ENCODE data around the gene LCP1. TPM values are rescaled to one million over a fixed set of nuclear protein-coding genes. Genes with fewer than 3 reads are reported as not detected.

Gene LCP1
- total RNA-seq, 1 experiment from 2014 or later, result 32.1 TPM

GRCh38 chr13:46106839-46107371 is 75.1 kb downstream of the LCP1 start:
- H3K4me1 ChIP-seq, result peaks cover 8% of the 10 kb centered on the region; the same call in 1 of the 2 replicates
- CTCF ChIA-PET, result no interaction called here
- intact Hi-C loops (cut with micrococcal nuclease; ENCODE audit: unreplicated experiment), result no loop called here
- no peak for DNase-seq
- Mint-ChIP-seq H3K4me1 (ENCODE audit: low read depth, unreplicated experiment) (no peaks in the 10 kb centered on the region), H3K4me3 (ENCODE audit: unreplicated experiment) (no peak overlapping the region), H3K27ac (ENCODE audit: unreplicated experiment) (no peak overlapping the region), H3K9me3 (ENCODE audit: unreplicated experiment) (no peaks in the 10 kb centered on the region), H3K36me3 (ENCODE audit: insufficient read depth, unreplicated experiment) (no peaks in the 10 kb centered on the region), H3K27me3 (ENCODE audit: insufficient read depth, unreplicated experiment) (peaks cover 9% of the 10 kb centered on the region)
- no peak for TF ChIP-seq CTCF (IDR thresholded peaks at IDR 0.05; ENCODE audit: insufficient read depth in 1 of 2, low read depth in 1 of 2, low read length in 1 of 2, severe bottlenecking in 1 of 2, unreplicated experiment in 1 of 2)
- H3K36me3 ChIP-seq (ENCODE audit: control insufficient read depth, insufficient read depth, low read length), result no peaks in the 10 kb centered on the region; the same call in 1 of the 2 replicates
- BruUV-seq (replicated peaks), result no TSS peak
- H3K4me3 ChIP-seq (ENCODE audit: low read depth, low read length), result no peak overlapping the region
- POLR2A ChIA-PET, result no interaction called here
- no peaks in the 10 kb centered on the region for H3K9me3 ChIP-seq
- no peaks in the 10 kb centered on the region for H3K27me3 ChIP-seq (replicated peaks; ENCODE audit: control insufficient read depth, insufficient read depth, low read length)

- H3K36me3 ChIP-seq (ENCODE audit: control insufficient read depth, insufficient read depth, low read length), result no peaks in the 10 kb centered on the region; the same call in 1 of the 2 replicates
- BruUV-seq (replicated peaks), result no TSS peak
- Mint-ChIP-seq H3K4me1 (ENCODE audit: low read depth, unreplicated experiment) (no peaks in the 10 kb centered on the region), H3K27ac (ENCODE audit: unreplicated experiment) (no peak within 1 kb of the TSS), H3K36me3 (ENCODE audit: insufficient read depth, unreplicated experiment) (no peaks in the 10 kb centered on the region), H3K4me3 (ENCODE audit: unreplicated experiment) (no peak within 1 kb of the TSS), H3K9me3 (ENCODE audit: unreplicated experiment) (no peaks in the 10 kb centered on the region), H3K27me3 (ENCODE audit: insufficient read depth, unreplicated experiment) (peaks cover 5% of the 10 kb centered on the region)
- no peaks in the 10 kb centered on the region for H3K9me3 ChIP-seq
- no peak for DNase-seq
- no peak for TF ChIP-seq CTCF (IDR thresholded peaks at IDR 0.05; ENCODE audit: insufficient read depth in 1 of 2, low read depth in 1 of 2, low read length in 1 of 2, severe bottlenecking in 1 of 2, unreplicated experiment in 1 of 2)
- peaks cover 8% of the 10 kb centered on the region; the same call in 1 of the 2 replicates for H3K4me1 ChIP-seq
- intact Hi-C loops (cut with micrococcal nuclease; ENCODE audit: unreplicated experiment), result no loop called here
- CTCF ChIA-PET, result no interaction called here
- no peaks in the 10 kb centered on the region for H3K27me3 ChIP-seq (replicated peaks; ENCODE audit: control insufficient read depth, insufficient read depth, low read length)
- no peak within 1 kb of the TSS for H3K4me3 ChIP-seq (ENCODE audit: low read depth, low read length)
- POLR2A ChIA-PET, result no interaction called here
Observed at GRCh38 chr13:46104868-46105267, 77.1 kb downstream of the LCP1 start, which contains the start of gene CPB2. Gene CPB2 (minus strand): TSS chr13:46105033. CDS start chr13:46105009, 24 bp downstream.

- Histone ChIP-seq H3K4me3 (ENCODE audit: low read depth, low read length) (no peak overlapping the region), H3K4me1 (peaks cover 8% of the 10 kb centered on the region; the same call in 1 of the 2 replicates), H3K9me3 (no peaks in the 10 kb centered on the region), H3K27me3 (replicated peaks; ENCODE audit: control insufficient read depth, insufficient read depth, low read length) (no peaks in the 10 kb centered on the region), H3K36me3 (ENCODE audit: control insufficient read depth, insufficient read depth, low read length) (no peaks in the 10 kb centered on the region; the same call in 1 of the 2 replicates)
- no TSS peak for BruUV-seq (replicated peaks)
- Mint-ChIP-seq H3K4me3 (ENCODE audit: unreplicated experiment) (no peak overlapping the region), H3K27ac (ENCODE audit: unreplicated experiment) (no peak overlapping the region), H3K36me3 (ENCODE audit: insufficient read depth, unreplicated experiment) (no peaks in the 10 kb centered on the region), H3K4me1 (ENCODE audit: low read depth, unreplicated experiment) (no peaks in the 10 kb centered on the region), H3K9me3 (ENCODE audit: unreplicated experiment) (no peaks in the 10 kb centered on the region), H3K27me3 (ENCODE audit: insufficient read depth, unreplicated experiment) (peaks cover 3% of the 10 kb centered on the region)
- intact Hi-C loops (cut with micrococcal nuclease; ENCODE audit: unreplicated experiment), result no loop called here
- ChIA-PET POLR2A (no interaction called here), CTCF (no interaction called here)
- DNase-seq, result no peak
- TF ChIP-seq CTCF (IDR thresholded peaks at IDR 0.05; ENCODE audit: insufficient read depth in 1 of 2, low read depth in 1 of 2, low read length in 1 of 2, severe bottlenecking in 1 of 2, unreplicated experiment in 1 of 2), result no peak
Observed at GRCh38 chr13:46103037-46103436, 78.9 kb downstream of the LCP1 start.
